CD4-positive, alpha-beta T cell (primary cell): ENCODE data around the gene PGAP3. TPM values are rescaled to one million over a fixed set of nuclear protein-coding genes. Genes with fewer than 3 reads are reported as not detected.

Source experiments
- ATAC-seq: fragments of 200-7000 bp; cut with Tn5 transposase; one replicate; pipeline ENCODE4 v1.10.0; 2022; ENCODE audit warnings: mild to moderate bottlenecking; ENCODE audit not compliant: poor library complexity
- CTCF ChIA-PET: fragments of 350-600 bp; sonication (Branson Sonifier 250); formaldehyde crosslinking; loops from one replicate; lab custom pipeline; 2021; ENCODE audit warnings: antibody characterized with exemption, inconsistent platforms; lab: Charles Lee
- POLR2A ChIA-PET: fragments of 350-600 bp; sonication (Branson Sonifier 250); formaldehyde crosslinking; loops from one replicate; lab custom pipeline; 2021; ENCODE audit warnings: antibody characterized with exemption, inconsistent platforms; lab: Charles Lee
- DNase-seq, 14 experiments: peaks; one replicate each; pipeline ENCODE4 v3.0.0-alpha.2; 2013 to 2020; ENCODE audit warnings: mixed read lengths in 2 of 14
- H3K27ac ChIP-seq, 2 donors: one replicate each; pipeline versions ENCODE4 v1.5.1 to v1.7.0; 2013; ENCODE audit warnings: low read length in 2 of 2, low read depth in 1 of 2, mild to moderate bottlenecking in 1 of 2
- H3K27me3 ChIP-seq, 2 experiments: 1 replicate in 1 of 2; 2 replicates in 1 of 2; pipeline versions ENCODE4 v1.6.1 to v1.7.0; 2013; ENCODE audit warnings: low read length in 2 of 2, control low read depth in 1 of 2, mild to moderate bottlenecking in 1 of 2, moderate library complexity in 1 of 2; ENCODE audit not compliant: insufficient read depth in 2 of 2, control insufficient read depth in 1 of 2
- H3K36me3 ChIP-seq: one replicate; pipeline ENCODE4 v1.6.1; 2013; ENCODE audit warnings: low read length, control low read depth; ENCODE audit not compliant: insufficient read depth
- H3K4me1 ChIP-seq: one replicate; pipeline ENCODE4 v1.6.1; 2013; ENCODE audit warnings: low read length, control low read depth; ENCODE audit not compliant: insufficient read depth
- H3K4me3 ChIP-seq: one replicate; pipeline ENCODE4 v1.5.1; 2013; ENCODE audit warnings: mild to moderate bottlenecking, low read length, moderate library complexity
- H3K9me3 ChIP-seq, 2 experiments: 1 replicate in 1 of 2; 2 replicates in 1 of 2; pipeline versions ENCODE4 v1.6.1 to v1.7.0; 2013; ENCODE audit warnings: low read length in 2 of 2, mild to moderate bottlenecking in 2 of 2, control low read depth in 1 of 2, moderate library complexity in 1 of 2; ENCODE audit not compliant: control insufficient read depth in 1 of 2, insufficient read depth in 1 of 2
- H3K27ac Mint-ChIP-seq: one replicate; pipeline ENCODE4 v1.8.0; 2020; ENCODE audit warnings: mixed read lengths
- H3K27me3 Mint-ChIP-seq: one replicate; pipeline ENCODE4 v1.8.0; 2021; ENCODE audit warnings: mixed read lengths
- H3K36me3 Mint-ChIP-seq: one replicate; pipeline ENCODE4 v1.8.0; 2021; ENCODE audit warnings: low read depth, mixed read lengths
- H3K4me1 Mint-ChIP-seq: one replicate; pipeline ENCODE4 v1.8.0; 2021; ENCODE audit warnings: low read depth, mixed read lengths
- H3K4me3 Mint-ChIP-seq: one replicate; pipeline ENCODE4 v1.8.0; 2020; ENCODE audit warnings: mild to moderate bottlenecking, mixed read lengths
- H3K9me3 Mint-ChIP-seq: one replicate; pipeline ENCODE4 v1.8.0; 2020; ENCODE audit warnings: mixed read lengths
- CTCF ChIP-seq: fragments of 200-600 bp; IDR thresholded peaks from one replicate; pipeline ENCODE4 v1.8.0; 2022; ENCODE audit warnings: antibody characterized with exemption, mild to moderate bottlenecking
- intact Hi-C, 2 experiments: fragments of 100-400 bp; cut with DNase I in 1 of 2; cut with micrococcal nuclease in 1 of 2; formaldehyde crosslinking; loops; one replicate each; pipeline versions ENCODE4 v1.15.1 to v1.9.0; 2023 to 2025; cut with DNase I, micrococcal nuclease
- total RNA-seq, 174 experiments: library from RNA in 2 of 174; stranded (reverse) in 2 of 174; gene quantifications; one replicate each; pipeline ENCODE4 v1.2.3 and lab custom pipeline; 2021 to 2026

The PGAP3 gene
- total RNA-seq, 2 experiments from 2014 or later = 26.1 to 30.7 TPM

- no peak overlapping the region for H3K4me3 ChIP-seq
- no peak overlapping the region for H3K4me3 Mint-ChIP-seq
- H3K4me1 ChIP-seq = peaks cover 86% of the 10 kb centered on the region
- intact Hi-C loops = no loop called here
- H3K27ac ChIP-seq = no peak overlapping the region
- peaks cover 86% of the 10 kb centered on the region for H3K4me1 Mint-ChIP-seq
- no peak for DNase-seq
- TF ChIP-seq CTCF = no peak
- peaks cover 25% of the 10 kb centered on the region for H3K36me3 Mint-ChIP-seq
- CTCF ChIA-PET = interaction anchor here (1.3 kb wide), 1 partner anchor 13 kb away, joined by 5 read pairs; no protein-coding TSS in a partner anchor
- no peak overlapping the region for H3K27ac Mint-ChIP-seq
- peaks cover 6% of the 10 kb centered on the region for H3K36me3 ChIP-seq
- H3K27me3 Mint-ChIP-seq = no peaks in the 10 kb centered on the region
- H3K27me3 ChIP-seq = no peaks in the 10 kb centered on the region
- POLR2A ChIA-PET = no interaction called here
- no peaks in the 10 kb centered on the region for H3K9me3 Mint-ChIP-seq
- no peaks in the 10 kb centered on the region for H3K9me3 ChIP-seq
- no peak for ATAC-seq
Measured at GRCh38 chr17:39641097-39641496, 46.8 kb downstream of the PGAP3 start.

GRCh38 chr17:39640591-39641031, 47.2 kb downstream of the PGAP3 start:
- ATAC-seq = no peak
- ChIA-PET POLR2A (no interaction called here), CTCF (interaction anchor here (1.3 to 4.7 kb wide), 2 partner anchors 13 to 18 kb away, joined by 5 to 58 read pairs; no protein-coding TSS in a partner anchor)
- Histone ChIP-seq H3K27ac (no peak overlapping the region), H3K36me3 (peaks cover 6% of the 10 kb centered on the region), H3K4me1 (peaks cover 91% of the 10 kb centered on the region), H3K4me3 (no peak overlapping the region), H3K27me3 (no peaks in the 10 kb centered on the region), H3K9me3 (no peaks in the 10 kb centered on the region)
- H3K27ac Mint-ChIP-seq = peak overlapping the region; percentile 30
- H3K4me1 Mint-ChIP-seq = peaks cover 87% of the 10 kb centered on the region
- H3K36me3 Mint-ChIP-seq = peaks cover 24% of the 10 kb centered on the region
- H3K4me3 Mint-ChIP-seq = peak overlapping the region; percentile 67
- no peaks in the 10 kb centered on the region for H3K9me3 Mint-ChIP-seq
- no peaks in the 10 kb centered on the region for H3K27me3 Mint-ChIP-seq
- no peak for DNase-seq
- no peak for TF ChIP-seq CTCF
- intact Hi-C loops = no loop called here

GRCh38 chr17:39639566-39640458, 48.0 kb downstream of the PGAP3 start:
- Histone ChIP-seq H3K36me3 (peaks cover 4% of the 10 kb centered on the region), H3K4me1 (peaks cover 94% of the 10 kb centered on the region), H3K27ac (no peak overlapping the region), H3K27me3 (no peaks in the 10 kb centered on the region), H3K4me3 (no peak overlapping the region), H3K9me3 (no peaks in the 10 kb centered on the region)
- ChIA-PET CTCF (interaction anchor here (1.7 to 4.7 kb wide), 2 partner anchors 17 to 90 kb away, joined by 5 to 58 read pairs; partner anchors contain the start of gene MIEN1), POLR2A (interaction anchor here (0.8 to 1.4 kb wide), 2 partner anchors 18 to 47 kb away, joined by 3 to 6 read pairs; partner anchors contain the start of gene PGAP3)
- Mint-ChIP-seq H3K9me3 (no peaks in the 10 kb centered on the region), H3K4me1 (peaks cover 84% of the 10 kb centered on the region), H3K36me3 (peaks cover 16% of the 10 kb centered on the region), H3K27me3 (no peaks in the 10 kb centered on the region), H3K27ac (peak overlapping the region; percentile 91), H3K4me3 (peak overlapping the region; percentile 20)
- intact Hi-C loops = loop anchor here (2.0 to 10.0 kb wide), 4 partner anchors 47 to 315 kb away; partner anchors contain the start of gene PGAP3 (in 1 of the 2)
- ATAC-seq = no peak
- TF ChIP-seq CTCF = no peak
- no peak for DNase-seq
